IMR-90 (cell line): ENCODE data around the gene GLRX5. TPM values are rescaled to one million over a fixed set of nuclear protein-coding genes. Genes with fewer than 3 reads are reported as not detected.
A peak's percentile ranks its signal among the peaks of the same experiment; 100 is the strongest.

Experiments used
- ATAC-seq: fragments of 200-7000 bp; cut with Tn5 transposase; 2 replicates; pipeline ENCODE4 v1.9.1; 2020; ENCODE audit warnings: low read depth, mild to moderate bottlenecking, moderate library complexity
- BruUV-seq: library from RNA; stranded (reverse); fragments of 400-500 nt; replicated peaks from 2 replicates; lab custom pipeline; 2021; lab: Mats Ljungman, UMichigan
- CTCF ChIA-PET: fragments of 300-600 bp; formaldehyde crosslinking; extraction: SDS; loops from one replicate; lab custom pipeline; 2021; ENCODE audit warnings: antibody characterized with exemption; lab: Yijun Ruan, JAX
- POLR2A ChIA-PET: fragments of 300-600 bp; sonication (Branson Sonifier 250); formaldehyde crosslinking; loops from one replicate; lab custom pipeline; 2022; ENCODE audit warnings: antibody characterized with exemption; ENCODE audit not compliant: unreplicated experiment; lab: Charles Lee
- DNase-seq: peaks from one replicate; pipeline ENCODE4 v3.0.0; 2013
- H2AFZ ChIP-seq: replicated peaks from 2 replicates; pipeline ENCODE3; 2013; ENCODE audit warnings: low read length, mild to moderate bottlenecking; ENCODE audit not compliant: poor library complexity
- H2AK5ac ChIP-seq: 2 replicates; pipeline ENCODE4 v1.6.1; 2013; ENCODE audit warnings: low read depth, low read length, inconsistent platforms
- H2AK9ac ChIP-seq: replicated peaks from 2 replicates; pipeline ENCODE3; 2013; ENCODE audit warnings: mild to moderate bottlenecking, low read depth, low read length, moderate library complexity; ENCODE audit not compliant: poor library complexity
- H2BK120ac ChIP-seq: 2 replicates; pipeline ENCODE4 v1.6.1; 2013; ENCODE audit warnings: low read depth, low read length, inconsistent platforms
- H2BK15ac ChIP-seq: 3 replicates; pipeline ENCODE4 v1.6.1; 2013; ENCODE audit warnings: low read depth, low read length, inconsistent platforms
- H2BK20ac ChIP-seq: 2 replicates; pipeline ENCODE4 v1.6.1; 2013; ENCODE audit warnings: low read depth, mild to moderate bottlenecking, inconsistent platforms, low read length, moderate library complexity
- H2BK5ac ChIP-seq: 2 replicates; pipeline ENCODE4 v1.6.1; 2013; ENCODE audit warnings: mild to moderate bottlenecking, low read depth, low read length, inconsistent platforms; ENCODE audit not compliant: poor library complexity, severe bottlenecking
- H3K14ac ChIP-seq: replicated peaks from 2 replicates; pipeline ENCODE4 v1.6.1; 2013; ENCODE audit warnings: low read depth, low read length, inconsistent platforms
- H3K18ac ChIP-seq: 2 replicates; pipeline ENCODE4 v1.6.1; 2013; ENCODE audit warnings: low read depth, low read length, control low read depth
- H3K23ac ChIP-seq: 2 replicates; pipeline ENCODE4 v1.6.1; 2013; ENCODE audit warnings: low read depth, low read length, inconsistent platforms
- H3K27ac ChIP-seq: 2 replicates; pipeline ENCODE4 v1.5.1; 2013; ENCODE audit warnings: mild to moderate bottlenecking, control low read depth, low read length; ENCODE audit not compliant: insufficient read depth
- H3K27me3 ChIP-seq: 2 replicates; pipeline ENCODE4 v1.6.1; 2013; ENCODE audit warnings: low read length; ENCODE audit not compliant: control insufficient read depth, insufficient read depth
- H3K36me3 ChIP-seq: 2 replicates; pipeline ENCODE4 v1.6.1; 2013; ENCODE audit warnings: low read length, mixed read lengths; ENCODE audit not compliant: control insufficient read depth, insufficient read depth
- H3K4ac ChIP-seq: 2 replicates; pipeline ENCODE4 v1.6.1; 2013; ENCODE audit warnings: low read depth, low read length, inconsistent platforms
- H3K4me1 ChIP-seq: 2 replicates; pipeline ENCODE4 v1.6.1; 2013; ENCODE audit warnings: low read length, mixed read lengths; ENCODE audit not compliant: control insufficient read depth, insufficient read depth
- H3K4me2 ChIP-seq: 2 replicates; pipeline ENCODE4 v1.6.1; 2013; ENCODE audit warnings: low read depth, mild to moderate bottlenecking, control low read depth, low read length, moderate library complexity
- H3K4me3 ChIP-seq: 2 replicates; pipeline ENCODE4 v1.5.1; 2013; ENCODE audit warnings: low read depth, mild to moderate bottlenecking, control low read depth, low read length, moderate library complexity; ENCODE audit not compliant: insufficient read depth
- H3K56ac ChIP-seq: 2 replicates; pipeline ENCODE4 v1.6.1; 2013; ENCODE audit warnings: low read length, inconsistent platforms; ENCODE audit not compliant: insufficient read depth; ENCODE audit errors: extremely low read depth
- H3K79me1 ChIP-seq, 2 experiments: 2 replicates each; pipeline ENCODE4 v1.6.1; 2013; ENCODE audit warnings: low read length in 2 of 2, inconsistent platforms in 1 of 2, low read depth in 1 of 2
- H3K9ac ChIP-seq: 2 replicates; pipeline ENCODE4 v1.6.1; 2013; ENCODE audit warnings: low read depth, low read length, control low read depth
- H3K9me1 ChIP-seq: 2 replicates; pipeline ENCODE4 v1.6.1; 2013; ENCODE audit warnings: low read length, inconsistent platforms; ENCODE audit not compliant: insufficient read depth
- H3K9me3 ChIP-seq: 2 replicates; pipeline ENCODE4 v1.6.1; 2013; ENCODE audit warnings: low read length; ENCODE audit not compliant: control insufficient read depth, insufficient read depth
- H4K20me1 ChIP-seq: 2 replicates; pipeline ENCODE4 v1.6.1; 2013; ENCODE audit warnings: low read length, inconsistent platforms; ENCODE audit not compliant: insufficient read depth
- H4K5ac ChIP-seq: 2 replicates; pipeline ENCODE4 v1.6.1; 2013; ENCODE audit warnings: mild to moderate bottlenecking, low read depth, low read length, control low read depth
- H4K8ac ChIP-seq, 2 experiments: 2 replicates each; pipeline ENCODE4 v1.6.1; 2013; ENCODE audit warnings: low read depth in 2 of 2, low read length in 2 of 2, control low read depth in 1 of 2, inconsistent platforms in 1 of 2
- H4K91ac ChIP-seq: 2 replicates; pipeline ENCODE4 v1.6.1; 2013; ENCODE audit warnings: low read depth, low read length, inconsistent platforms; ENCODE audit not compliant: insufficient read depth
- BHLHE40 ChIP-seq: fragments of 150-350 bp; IDR thresholded peaks from 2 replicates; pipeline ENCODE4 v1.6.1; 2016; ENCODE audit warnings: mild to moderate bottlenecking, low read depth, low read length
- MAZ ChIP-seq: IDR thresholded peaks from 2 replicates; pipeline ENCODE4 v1.6.1; 2012; ENCODE audit warnings: low read depth, mild to moderate bottlenecking, low read length, improper control_type of control experiment, moderate library complexity, borderline replicate concordance
- RFX5 ChIP-seq: IDR thresholded peaks from 2 replicates; pipeline ENCODE4 v1.8.0; 2012; ENCODE audit warnings: low read depth, mild to moderate bottlenecking, low read length, moderate library complexity
- WGBS, 2 experiments: methylation state at CpG; one replicate each; pipeline versions ENCODE4 v1.1.5 to v1.1.7; 2013; ENCODE audit warnings: missing lambda C conversion rate in 2 of 2; ENCODE audit not compliant: insufficient read length in 1 of 2; ENCODE audit errors: extremely low coverage in 2 of 2; 5-methylcytosine and 5-hydroxymethylcytosine counted together
- dilution Hi-C: fragments of 300-500 bp; cut with HindIII; formaldehyde crosslinking; loops from one replicate; pipeline ENCODE4 v1.14.3; 2018; ENCODE audit warnings: low sequenced_read_pairs; ENCODE audit not compliant: unreplicated experiment
- in situ Hi-C: fragments of 300-500 bp; cut with MboI; formaldehyde crosslinking; loops from 3 replicates; pipeline ENCODE4 v1.14.3; 2019; ENCODE audit warnings: low sequenced_read_pairs, inconsistent platforms, mixed read lengths
- intact Hi-C: fragments of 100-400 bp; cut with micrococcal nuclease; formaldehyde crosslinking; loops from 2 replicates; pipeline ENCODE4 v1.10.0; 2022
- polyA plus RNA-seq, 3 experiments: library from polyadenylated mRNA; depleted of rRNA; stranded (reverse); fragments of >200 nt; gene quantifications; 2 replicates each; pipeline ENCODE4 v1.2.3, GENCODE V29; 2012; ENCODE audit warnings: low replicate concordance in 1 of 3
- total RNA-seq: library from RNA; depleted of rRNA; stranded (reverse); fragments of >200 nt; gene quantifications from 2 replicates; pipeline ENCODE4 v1.2.3, GENCODE V29; 2012

Gene GLRX5
- total and polyA plus RNA-seq, 2 of the 4 experiments (the other 2 are of a cell fraction): 32.4 to 40.4 TPM

DNA sequence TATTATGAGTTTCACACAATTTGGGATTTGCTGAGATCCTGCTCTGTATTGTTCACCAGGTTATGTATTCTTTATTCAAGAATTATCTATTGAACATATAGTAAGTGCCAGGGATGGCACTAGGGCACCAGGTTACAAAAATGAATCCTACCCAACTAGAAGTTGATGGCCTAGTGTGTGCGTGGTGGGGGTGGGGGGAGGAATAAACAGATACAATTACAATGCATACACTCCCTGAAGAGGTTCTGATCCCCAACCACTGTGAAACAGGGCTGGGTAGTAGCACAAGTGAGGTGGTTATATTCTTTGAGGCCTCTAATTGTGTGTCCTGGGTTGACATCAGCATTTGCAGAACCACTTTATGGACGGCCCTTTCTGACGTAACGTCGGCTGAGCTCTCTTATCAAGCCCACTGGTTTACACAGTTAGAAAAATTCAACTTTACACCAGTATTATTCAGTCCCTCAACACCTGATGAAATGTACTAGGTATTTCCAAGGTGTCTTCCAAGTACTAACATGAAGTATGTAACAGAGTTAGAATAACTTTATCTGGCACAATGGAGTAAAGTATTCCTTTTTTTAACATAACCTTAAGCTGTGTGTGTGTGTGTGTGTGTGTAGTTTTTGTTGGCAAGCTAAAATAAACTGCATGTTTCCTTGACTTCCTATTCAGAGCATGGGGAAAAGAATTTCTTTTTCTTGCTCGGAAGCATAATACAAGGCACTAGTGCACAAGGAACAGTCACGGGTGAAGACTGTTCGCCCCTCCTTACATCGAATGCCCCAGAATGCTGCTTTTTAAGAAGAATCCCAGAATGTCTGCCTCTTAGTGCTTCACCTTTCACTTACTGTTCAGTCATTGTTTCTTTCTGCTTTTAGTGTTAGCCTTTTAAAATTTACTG lies 8.1 kb upstream of the GLRX5 start:
- Histone ChIP-seq H2BK120ac (peak overlapping the region; percentile 98), H2BK20ac (peak overlapping the region; percentile 83), H3K9me1 (peaks cover 33% of the 10 kb centered on the region), H3K9ac (peak overlapping the region; percentile 71), H3K27me3 (no peaks in the 10 kb centered on the region), H3K36me3 (no peaks in the 10 kb centered on the region), H3K4me3 (no peak overlapping the region), H4K5ac (peak overlapping the region; percentile 88), H3K14ac (peak overlapping the region; percentile 83), H3K4me1 (peaks cover 39% of the 10 kb centered on the region), H4K8ac (peak overlapping the region in 1 of 2 experiments; percentile 93; a peak in 3 of 4 replicates), H2AK9ac (peak overlapping the region; percentile 70), H3K4ac (peak overlapping the region; percentile 97), H3K18ac (peak overlapping the region; percentile 96), H4K91ac (peak overlapping the region; percentile 83), H3K4me2 (peak overlapping the region; percentile 95), H3K79me1 (peaks cover 18 to 70% of the 10 kb centered on the region in 2 experiments), H2BK5ac (peak overlapping the region; percentile 91), H3K23ac (peak overlapping the region; percentile 94; the same call in 1 of the 2 replicates), H4K20me1 (peaks cover 9% of the 10 kb centered on the region; the same call in 1 of the 2 replicates), H2AK5ac (peak overlapping the region; percentile 85; the same call in 1 of the 2 replicates), H2AFZ (no peak overlapping the region), H3K27ac (peak overlapping the region; percentile 77; the same call in 1 of the 2 replicates), H2BK15ac (peak overlapping the region; percentile 95), H3K56ac (peak overlapping the region; percentile 55; the same call in 1 of the 2 replicates), H3K9me3 (no peaks in the 10 kb centered on the region)
- TF ChIP-seq RFX5: no peak
- TF ChIP-seq MAZ: no peak
- no peak for TF ChIP-seq BHLHE40
- POLR2A ChIA-PET: interaction anchor here (0.7 kb wide), 1 partner anchor 69 kb away, joined by 3 read pairs; no protein-coding TSS in a partner anchor
- intact Hi-C loops (loop anchor here (1.0 to 5.0 kb wide), 2 partner anchors 64 to 84 kb away; no protein-coding TSS in a partner anchor), dilution Hi-C loops (no loop called here), in situ Hi-C loops (loop anchor here (5.0 to 25.0 kb wide), 2 partner anchors 84 to 736 kb away; partner anchors contain the start of gene BDKRB1)
- BruUV-seq: no TSS peak
- DNase-seq: peak; percentile 45
- WGBS, 2 experiments: no CpG with 5 or more reads among the region's 9 CpGs
- ATAC-seq: peak; percentile 18
- CTCF ChIA-PET: interaction anchor here (0.7 to 4.2 kb wide), 21 partner anchors 8 to 442 kb away, joined by 3 to 23 read pairs (median 5); partner anchors contain the start of gene SYNE3
